GM23338 (cell line): Measurements from ENCODE around the gene ZBTB7A. TPM values are rescaled to one million over a fixed set of nuclear protein-coding genes. Genes with fewer than 3 reads are reported as not detected.

ENCODE experiments used
- CREB1 ChIP-seq: fragments of 250-450 bp; sonication (Bioruptor Pico); IDR thresholded peaks from 2 replicates; pipeline ENCODE4 v1.5.0; 2020; ENCODE audit warnings: low read depth, mild to moderate bottlenecking, moderate library complexity
- CTCF ChIP-seq, 2 experiments: fragments of 200-600 bp in 1 of 2; sonication (generic) in 1 of 2; conservative IDR thresholded peaks; 2 replicates each; pipeline versions ENCODE4 v1.5.1 to v1.6.1; 2016 to 2017; ENCODE audit warnings: antibody characterized with exemption in 2 of 2, low read depth in 2 of 2, mild to moderate bottlenecking in 2 of 2, moderate library complexity in 1 of 2
- ETS1 ChIP-seq: IDR thresholded peaks from 2 replicates; pipeline ENCODE4 v1.6.1; 2016; ENCODE audit warnings: antibody characterized with exemption
- EZH2 ChIP-seq: fragments of 200-600 bp; sonication (generic); IDR thresholded peaks from one replicate; pipeline ENCODE4 v1.8.0; 2017; ENCODE audit warnings: antibody characterized with exemption, mild to moderate bottlenecking, low read depth; ENCODE audit not compliant: unreplicated experiment
- JUNB ChIP-seq: IDR thresholded peaks from one replicate; pipeline ENCODE4 v1.6.1; 2016; ENCODE audit warnings: antibody characterized with exemption; ENCODE audit not compliant: unreplicated experiment
- NANOG ChIP-seq: IDR thresholded peaks from 2 replicates; pipeline ENCODE4 v1.6.1; 2016; ENCODE audit warnings: antibody characterized with exemption, borderline replicate concordance
- POLR2AphosphoS5 ChIP-seq: IDR thresholded peaks from 2 replicates; pipeline ENCODE4 v1.6.1; 2016; ENCODE audit warnings: antibody characterized with exemption, low read depth
- ZNF331 ChIP-seq: fragments of 250-450 bp; sonication (Bioruptor Pico); IDR thresholded peaks from 2 replicates; pipeline ENCODE4 v1.5.0; 2020; ENCODE audit warnings: low read depth, mild to moderate bottlenecking, moderate library complexity
- ZNF462 ChIP-seq: fragments of 250-450 bp; sonication (Bioruptor Pico); IDR thresholded peaks from 2 replicates; pipeline ENCODE4 v1.5.0; 2020; ENCODE audit warnings: mild to moderate bottlenecking, moderate library complexity
- polyA plus RNA-seq: library from polyadenylated mRNA; unstranded; fragments of >200 nt; fragmentation: Nextera tagmentation; extraction: Ambion mirVana; gene quantifications from 2 replicates; pipeline ENCODE4 v1.2.1, GENCODE V29; 2016
- total RNA-seq: library from RNA; depleted of rRNA; stranded (reverse); fragments of >200 nt; shearing (Covaris generic); gene quantifications from 2 replicates; pipeline ENCODE4 v1.2.3, GENCODE V29; 2014

ZBTB7A gene
- total and polyA plus RNA-seq, 2 experiments from 2014 or later, result 9.5 to 35.0 TPM

- TF ChIP-seq ZNF462 (CRISPR knock-in tag) (no peak), POLR2AphosphoS5 (no peak), ZNF331 (CRISPR knock-in tag) (no peak), CREB1 (CRISPR knock-in tag) (no peak), ETS1 (no peak), EZH2 (no peak), NANOG (no peak), JUNB (no peak), CTCF (conservative IDR thresholded peaks at IDR 0.05; ENCODE audit: low read depth in 2 of 2) (no peak)
Measured at GRCh38 chr19:4115818-4116385, 49.2 kb upstream of the ZBTB7A start (continued).
